GM23338 (cell line): ENCODE measurements around the gene FGF1.

Source experiments
- ETS1 ChIP-seq: IDR thresholded peaks from 2 replicates; pipeline ENCODE4 v1.6.1; 2016; ENCODE audit warnings: antibody characterized with exemption
- EZH2 ChIP-seq: fragments of 200-600 bp; sonication (generic); IDR thresholded peaks from one replicate; pipeline ENCODE4 v1.8.0; 2017; ENCODE audit warnings: antibody characterized with exemption, mild to moderate bottlenecking, low read depth; ENCODE audit not compliant: unreplicated experiment
- EZH2phosphoT487 ChIP-seq: fragments of 200-600 bp; sonication (generic); IDR thresholded peaks from one replicate; pipeline ENCODE4 v1.8.1; 2018; ENCODE audit warnings: antibody characterized with exemption; ENCODE audit not compliant: unreplicated experiment
- JUNB ChIP-seq: IDR thresholded peaks from one replicate; pipeline ENCODE4 v1.6.1; 2016; ENCODE audit warnings: antibody characterized with exemption; ENCODE audit not compliant: unreplicated experiment
- REST ChIP-seq: IDR thresholded peaks from one replicate; pipeline ENCODE4 v1.6.1; 2018; ENCODE audit warnings: antibody characterized with exemption; ENCODE audit not compliant: unreplicated experiment
- STAT1 ChIP-seq: IDR thresholded peaks from one replicate; pipeline ENCODE4 v1.6.1; 2016; ENCODE audit warnings: antibody characterized with exemption; ENCODE audit not compliant: unreplicated experiment
- TF ChIP-seq, protein P1 (sequence below), 2 experiments: fragments of 200-600 bp in 1 of 2; sonication (generic) in 1 of 2; conservative IDR thresholded peaks; 2 replicates each; pipeline versions ENCODE4 v1.5.1 to v1.6.1; 2016 to 2017; ENCODE audit warnings: antibody characterized with exemption in 2 of 2, low read depth in 2 of 2, mild to moderate bottlenecking in 2 of 2, moderate library complexity in 1 of 2

- TF ChIP-seq, protein P1, sequence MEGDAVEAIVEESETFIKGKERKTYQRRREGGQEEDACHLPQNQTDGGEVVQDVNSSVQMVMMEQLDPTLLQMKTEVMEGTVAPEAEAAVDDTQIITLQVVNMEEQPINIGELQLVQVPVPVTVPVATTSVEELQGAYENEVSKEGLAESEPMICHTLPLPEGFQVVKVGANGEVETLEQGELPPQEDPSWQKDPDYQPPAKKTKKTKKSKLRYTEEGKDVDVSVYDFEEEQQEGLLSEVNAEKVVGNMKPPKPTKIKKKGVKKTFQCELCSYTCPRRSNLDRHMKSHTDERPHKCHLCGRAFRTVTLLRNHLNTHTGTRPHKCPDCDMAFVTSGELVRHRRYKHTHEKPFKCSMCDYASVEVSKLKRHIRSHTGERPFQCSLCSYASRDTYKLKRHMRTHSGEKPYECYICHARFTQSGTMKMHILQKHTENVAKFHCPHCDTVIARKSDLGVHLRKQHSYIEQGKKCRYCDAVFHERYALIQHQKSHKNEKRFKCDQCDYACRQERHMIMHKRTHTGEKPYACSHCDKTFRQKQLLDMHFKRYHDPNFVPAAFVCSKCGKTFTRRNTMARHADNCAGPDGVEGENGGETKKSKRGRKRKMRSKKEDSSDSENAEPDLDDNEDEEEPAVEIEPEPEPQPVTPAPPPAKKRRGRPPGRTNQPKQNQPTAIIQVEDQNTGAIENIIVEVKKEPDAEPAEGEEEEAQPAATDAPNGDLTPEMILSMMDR (conservative IDR thresholded peaks at IDR 0.05; ENCODE audit: low read depth in 2 of 2): no peak
- TF ChIP-seq REST: no peak
- TF ChIP-seq JUNB: no peak
- no peak for TF ChIP-seq EZH2
- no peak for TF ChIP-seq STAT1
- no peak for TF ChIP-seq EZH2phosphoT487
- TF ChIP-seq ETS1: no peak
These were observed 41.1 kb downstream of the FGF1 start for GRCh38 chr5:142644640-142645361.
